HEK293 (cell line): ENCODE measurements around the gene RNF212.
A peak's percentile ranks its signal among the peaks of the same experiment; 100 is the strongest.
"Not testable (repeated sequence)": the region's sequence is repeated elsewhere in the genome, so short reads cannot be mapped to it uniquely, and the experiment has no call there.

Experiments used
- CTCF ChIA-PET: fragments of 350-600 bp; formaldehyde crosslinking; extraction: SDS; loops from one replicate; lab custom pipeline; 2021; ENCODE audit warnings: antibody characterized with exemption; lab: Yijun Ruan, JAX
- POLR2A ChIA-PET: fragments of 300-600 bp; formaldehyde crosslinking; extraction: SDS; loops from one replicate; lab custom pipeline; 2020; ENCODE audit warnings: antibody characterized with exemption, inconsistent platforms; lab: Yijun Ruan, JAX
- H3K27ac ChIP-seq: fragments of 200-500 bp; sonication (Bioruptor generic); 2 replicates; pipeline ENCODE4 v1.5.1; 2014; ENCODE audit warnings: low read depth, low read length, control low read depth, inconsistent platforms; ENCODE audit errors: extremely low read depth
- H3K36me3 ChIP-seq, 2 experiments: fragments of 200-500 bp in 1 of 2; sonication (Bioruptor generic) in 1 of 2; 1 replicate in 1 of 2; 2 replicates in 1 of 2; pipeline ENCODE4 v1.5.1; 2014 to 2017; ENCODE audit warnings: inconsistent platforms in 2 of 2, low read length in 2 of 2; ENCODE audit not compliant: control insufficient read depth in 2 of 2, insufficient read depth in 1 of 2
- H3K4me1 ChIP-seq: fragments of 200-500 bp; sonication (Bioruptor generic); 2 replicates; pipeline ENCODE4 v1.5.1; 2014; ENCODE audit warnings: mild to moderate bottlenecking, low read length, inconsistent platforms; ENCODE audit not compliant: control insufficient read depth, insufficient read depth
- H3K4me3 ChIP-seq: 2 replicates; pipeline ENCODE4 v1.5.1; 2011; ENCODE audit warnings: low read depth, mild to moderate bottlenecking, control low read depth, low read length, moderate library complexity
- H3K9me3 ChIP-seq: fragments of 200-500 bp; sonication (Bioruptor generic); 2 replicates; pipeline ENCODE4 v1.5.1; 2014; ENCODE audit warnings: low read depth, low read length, inconsistent platforms; ENCODE audit not compliant: control insufficient read depth, insufficient read depth
- GFI1B ChIP-seq: fragments of 450-650 bp; formaldehyde crosslinking; IDR thresholded peaks from 2 replicates; pipeline ENCODE4 v1.5.1; 2016; ENCODE audit warnings: missing biosample characterization, missing genetic modification characterization
- ZBTB10 ChIP-seq: fragments of 450-650 bp; formaldehyde crosslinking; IDR thresholded peaks from 2 replicates; pipeline ENCODE4 v1.5.1; 2016; ENCODE audit warnings: missing biosample characterization, missing genetic modification characterization
- ZBTB8A ChIP-seq: fragments of 450-650 bp; formaldehyde crosslinking; IDR thresholded peaks from 2 replicates; pipeline ENCODE4 v1.5.1; 2016; ENCODE audit warnings: missing biosample characterization, missing genetic modification characterization
- ZFP3 ChIP-seq: fragments of 450-650 bp; formaldehyde crosslinking; IDR thresholded peaks from 2 replicates; pipeline ENCODE4 v1.5.1; 2016; ENCODE audit warnings: low read depth, missing biosample characterization, missing genetic modification characterization
- ZNF146 ChIP-seq: fragments of 450-650 bp; formaldehyde crosslinking; IDR thresholded peaks from 2 replicates; pipeline ENCODE4 v1.5.1; 2016; ENCODE audit warnings: missing biosample characterization, missing genetic modification characterization
- ZNF155 ChIP-seq: fragments of 450-650 bp; formaldehyde crosslinking; IDR thresholded peaks from 2 replicates; pipeline ENCODE4 v1.5.1; 2016; ENCODE audit warnings: missing biosample characterization, missing genetic modification characterization
- ZNF169 ChIP-seq: fragments of 450-650 bp; formaldehyde crosslinking; IDR thresholded peaks from 2 replicates; pipeline ENCODE4 v1.5.1; 2016; ENCODE audit warnings: missing biosample characterization, missing genetic modification characterization
- ZNF23 ChIP-seq: fragments of 450-650 bp; formaldehyde crosslinking; IDR thresholded peaks from 2 replicates; pipeline ENCODE4 v1.5.1; 2016; ENCODE audit warnings: missing biosample characterization, missing genetic modification characterization, borderline replicate concordance
- ZNF280D ChIP-seq: fragments of 450-650 bp; formaldehyde crosslinking; IDR thresholded peaks from 2 replicates; pipeline ENCODE4 v1.5.1; 2016; ENCODE audit warnings: missing biosample characterization, missing genetic modification characterization
- ZNF302 ChIP-seq: fragments of 450-650 bp; formaldehyde crosslinking; IDR thresholded peaks from 2 replicates; pipeline ENCODE4 v1.5.1; 2016; ENCODE audit warnings: missing biosample characterization, missing genetic modification characterization, low read depth
- ZNF324 ChIP-seq: fragments of 450-650 bp; formaldehyde crosslinking; IDR thresholded peaks from 2 replicates; pipeline ENCODE4 v1.5.1; 2016; ENCODE audit warnings: missing biosample characterization, missing genetic modification characterization
- ZNF341 ChIP-seq: fragments of 450-650 bp; formaldehyde crosslinking; IDR thresholded peaks from 2 replicates; pipeline ENCODE4; 2016; ENCODE audit warnings: low read depth, missing biosample characterization, missing genetic modification characterization
- ZNF391 ChIP-seq: fragments of 450-650 bp; formaldehyde crosslinking; IDR thresholded peaks from 2 replicates; pipeline ENCODE4 v1.5.1; 2016; ENCODE audit warnings: low read depth, missing biosample characterization, missing genetic modification characterization, borderline replicate concordance
- ZNF433 ChIP-seq: fragments of 450-650 bp; formaldehyde crosslinking; IDR thresholded peaks from 2 replicates; pipeline ENCODE4 v1.5.1; 2016; ENCODE audit warnings: missing biosample characterization, missing genetic modification characterization, low read depth
- ZNF449 ChIP-seq: fragments of 450-650 bp; formaldehyde crosslinking; IDR thresholded peaks from 2 replicates; pipeline ENCODE4 v1.5.1; 2017; ENCODE audit warnings: missing biosample characterization, mild to moderate bottlenecking, missing genetic modification characterization, moderate library complexity
- ZNF596 ChIP-seq: fragments of 450-650 bp; IDR thresholded peaks from 2 replicates; pipeline ENCODE4 v1.5.0; 2018; ENCODE audit warnings: missing biosample characterization, mild to moderate bottlenecking, missing genetic modification characterization, moderate library complexity
- ZNF624 ChIP-seq: fragments of 450-650 bp; formaldehyde crosslinking; IDR thresholded peaks from 2 replicates; pipeline ENCODE4 v1.5.1; 2017; ENCODE audit warnings: missing biosample characterization, missing genetic modification characterization
- ZNF664 ChIP-seq: fragments of 450-650 bp; formaldehyde crosslinking; IDR thresholded peaks from 2 replicates; pipeline ENCODE4 v1.5.1; 2016; ENCODE audit warnings: missing biosample characterization, missing genetic modification characterization
- ZNF830 ChIP-seq: fragments of 450-650 bp; IDR thresholded peaks from 2 replicates; pipeline ENCODE4 v1.5.0; 2018; ENCODE audit warnings: missing biosample characterization, missing genetic modification characterization, low read depth, mild to moderate bottlenecking, moderate library complexity
- TF ChIP-seq, protein P1 (sequence below): fragments of 450-650 bp; formaldehyde crosslinking; IDR thresholded peaks from 2 replicates; pipeline ENCODE4 v1.5.1; 2016; ENCODE audit warnings: missing biosample characterization, missing genetic modification characterization, borderline replicate concordance
- TF ChIP-seq, protein P2 (sequence below): fragments of 450-650 bp; formaldehyde crosslinking; IDR thresholded peaks from 2 replicates; pipeline ENCODE4 v1.5.1; 2016; ENCODE audit warnings: missing biosample characterization, missing genetic modification characterization

RNF212 gene

DNA sequence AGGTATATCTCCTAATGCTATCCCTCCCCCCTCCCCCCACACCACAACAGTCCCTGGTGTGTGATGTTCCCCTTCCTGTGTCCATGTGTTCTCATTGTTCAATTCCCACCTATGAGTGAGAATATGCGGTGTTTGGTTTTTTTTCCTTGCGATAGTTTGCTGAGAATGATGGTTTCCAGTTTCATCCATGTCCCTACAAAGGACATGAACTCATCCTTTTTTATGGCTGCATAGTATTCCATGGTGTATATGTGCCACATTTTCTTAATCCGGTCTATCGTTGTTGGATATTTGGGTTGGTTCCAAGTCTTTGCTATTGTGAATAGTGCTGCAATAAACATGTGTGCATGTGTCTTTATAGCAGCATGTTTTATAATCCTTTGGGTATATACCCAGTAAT, 12.1 kb upstream of the RNF212 start:
- H3K4me3 ChIP-seq, POLR2A ChIA-PET, H3K9me3 ChIP-seq, CTCF ChIA-PET, H3K4me1 ChIP-seq, H3K36me3 ChIP-seq, H3K27ac ChIP-seq: not testable (repeated sequence)
- TF ChIP-seq ZNF146 = peak; percentile 93
- TF ChIP-seq ZNF280D (tag by site-specific recombination) = peak; percentile 38; the same call in 1 of the 2 replicates

DNA sequence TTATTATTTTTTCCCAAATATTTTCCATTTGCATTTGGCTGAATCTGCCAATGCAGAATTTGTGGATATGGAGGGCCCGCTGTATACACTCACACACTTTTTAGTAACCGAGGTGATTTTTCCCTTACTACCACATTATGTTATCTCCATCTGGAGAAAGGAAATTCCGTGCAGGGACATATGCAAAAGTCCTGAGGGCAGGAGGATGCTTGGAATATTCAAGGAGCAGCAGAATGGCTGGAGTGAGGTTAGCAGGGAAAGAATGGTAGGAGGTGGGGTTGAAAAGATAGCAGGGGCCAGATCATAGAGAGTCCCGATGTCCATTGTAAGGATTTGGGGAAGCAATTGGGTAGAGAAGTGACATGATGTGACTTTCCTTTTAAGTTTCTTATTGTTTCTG, 11.5 kb upstream of the RNF212 start:
- TF ChIP-seq ZNF830 (tag by site-specific recombination) = no peak
- no peak for TF ChIP-seq ZNF391 (tag by site-specific recombination)
- no peak for TF ChIP-seq ZBTB10 (tag by site-specific recombination)
- TF ChIP-seq ZNF169 (tag by site-specific recombination) = no peak
- TF ChIP-seq, protein P1, sequence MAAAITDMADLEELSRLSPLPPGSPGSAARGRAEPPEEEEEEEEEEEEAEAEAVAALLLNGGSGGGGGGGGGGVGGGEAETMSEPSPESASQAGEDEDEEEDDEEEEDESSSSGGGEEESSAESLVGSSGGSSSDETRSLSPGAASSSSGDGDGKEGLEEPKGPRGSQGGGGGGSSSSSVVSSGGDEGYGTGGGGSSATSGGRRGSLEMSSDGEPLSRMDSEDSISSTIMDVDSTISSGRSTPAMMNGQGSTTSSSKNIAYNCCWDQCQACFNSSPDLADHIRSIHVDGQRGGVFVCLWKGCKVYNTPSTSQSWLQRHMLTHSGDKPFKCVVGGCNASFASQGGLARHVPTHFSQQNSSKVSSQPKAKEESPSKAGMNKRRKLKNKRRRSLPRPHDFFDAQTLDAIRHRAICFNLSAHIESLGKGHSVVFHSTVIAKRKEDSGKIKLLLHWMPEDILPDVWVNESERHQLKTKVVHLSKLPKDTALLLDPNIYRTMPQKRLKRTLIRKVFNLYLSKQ (tag by site-specific recombination) = no peak
- TF ChIP-seq ZNF433 = no peak
- TF ChIP-seq ZNF302 = no peak
- no peak for TF ChIP-seq ZNF596 (tag by site-specific recombination)
- TF ChIP-seq ZNF664 = no peak
- no peak for TF ChIP-seq ZNF624 (tag by site-specific recombination)
- no peak for TF ChIP-seq GFI1B (tag by site-specific recombination)
- TF ChIP-seq ZNF155 (tag by site-specific recombination) = no peak
- no peak for TF ChIP-seq ZNF324 (tag by site-specific recombination)
- TF ChIP-seq, all 188 proteins: peak for 0
- POLR2A ChIA-PET = no interaction called here

GRCh38 chr4:1122505-1122904, 9.1 kb upstream of the RNF212 start:
- CTCF ChIA-PET = interaction anchor here (2.1 kb wide), 1 partner anchor 8 kb away, joined by 13 read pairs; no protein-coding TSS in a partner anchor
- Histone ChIP-seq H3K36me3 (no peaks in the 10 kb centered on the region), H3K27ac (no peak overlapping the region), H3K4me1 (no peaks in the 10 kb centered on the region), H3K4me3 (no peak overlapping the region), H3K9me3 (no peaks in the 10 kb centered on the region)
- POLR2A ChIA-PET = no interaction called here
- TF ChIP-seq ZFP3 = no peak
- no peak for TF ChIP-seq ZNF23 (tag by site-specific recombination)
- no peak for TF ChIP-seq ZNF341 (tag by site-specific recombination)
- TF ChIP-seq, protein P2, sequence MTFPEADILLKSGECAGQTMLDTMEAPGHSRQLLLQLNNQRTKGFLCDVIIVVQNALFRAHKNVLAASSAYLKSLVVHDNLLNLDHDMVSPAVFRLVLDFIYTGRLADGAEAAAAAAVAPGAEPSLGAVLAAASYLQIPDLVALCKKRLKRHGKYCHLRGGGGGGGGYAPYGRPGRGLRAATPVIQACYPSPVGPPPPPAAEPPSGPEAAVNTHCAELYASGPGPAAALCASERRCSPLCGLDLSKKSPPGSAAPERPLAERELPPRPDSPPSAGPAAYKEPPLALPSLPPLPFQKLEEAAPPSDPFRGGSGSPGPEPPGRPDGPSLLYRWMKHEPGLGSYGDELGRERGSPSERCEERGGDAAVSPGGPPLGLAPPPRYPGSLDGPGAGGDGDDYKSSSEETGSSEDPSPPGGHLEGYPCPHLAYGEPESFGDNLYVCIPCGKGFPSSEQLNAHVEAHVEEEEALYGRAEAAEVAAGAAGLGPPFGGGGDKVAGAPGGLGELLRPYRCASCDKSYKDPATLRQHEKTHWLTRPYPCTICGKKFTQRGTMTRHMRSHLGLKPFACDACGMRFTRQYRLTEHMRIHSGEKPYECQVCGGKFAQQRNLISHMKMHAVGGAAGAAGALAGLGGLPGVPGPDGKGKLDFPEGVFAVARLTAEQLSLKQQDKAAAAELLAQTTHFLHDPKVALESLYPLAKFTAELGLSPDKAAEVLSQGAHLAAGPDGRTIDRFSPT = no peak
- TF ChIP-seq ZNF449 = no peak
- no peak for TF ChIP-seq ZBTB8A

More for the DNA sequence above, 11.5 kb upstream of the RNF212 start:
- H3K27ac ChIP-seq = no peak overlapping the region
- H3K36me3 ChIP-seq = no peaks in the 10 kb centered on the region
- no peaks in the 10 kb centered on the region for H3K4me1 ChIP-seq
- no peak overlapping the region for H3K4me3 ChIP-seq
- CTCF ChIA-PET = no interaction called here
- no peaks in the 10 kb centered on the region for H3K9me3 ChIP-seq
